GM21737 (cell line): Measurements from ENCODE around the gene SSX2IP.
A peak's percentile ranks its signal among the peaks of the same experiment; 100 is the strongest.

ENCODE experiments used
- ATAC-seq: cut with Tn5 transposase; IDR thresholded peaks from one replicate; pipeline ENCODE4 v1.9.1; 2021; ENCODE audit warnings: mild to moderate bottlenecking, moderate library complexity; ENCODE audit not compliant: unreplicated experiment

The SSX2IP gene

GRCh38 chr1:84711121-84711520, 20.9 kb upstream of the SSX2IP start:
- no peak for ATAC-seq

GRCh38 chr1:84709131-84709530, 18.9 kb upstream of the SSX2IP start:
- ATAC-seq: no peak

GRCh38 chr1:84708031-84708430, 17.8 kb upstream of the SSX2IP start:
- ATAC-seq: no peak

- ATAC-seq: no peak
These were observed 15.3 kb upstream of the SSX2IP start for GRCh38 chr1:84705513-84705912.

GRCh38 chr1:84704872-84705417, 14.7 kb upstream of the SSX2IP start:
- no peak for ATAC-seq

GRCh38 chr1:84703431-84703830, 13.2 kb upstream of the SSX2IP start:
- ATAC-seq: no peak

- ATAC-seq: no peak
These were observed 11.9 kb upstream of the SSX2IP start for GRCh38 chr1:84702143-84702542.

- no peak for ATAC-seq
These were observed 11.1 kb upstream of the SSX2IP start for GRCh38 chr1:84701376-84701775.

- peak; percentile 63 for ATAC-seq
These were observed 9.8 kb upstream of the SSX2IP start for GRCh38 chr1:84700070-84700469.

GRCh38 chr1:84698151-84699110, 8.2 kb upstream of the SSX2IP start:
- no peak for ATAC-seq

- no peak for ATAC-seq
These were observed 3.5 kb upstream of the SSX2IP start for GRCh38 chr1:84693785-84694184.

- no peak for ATAC-seq
These were observed 2.7 kb upstream of the SSX2IP start for GRCh38 chr1:84693005-84693404.

GRCh38 chr1:84692391-84692790, 2.1 kb upstream of the SSX2IP start:
- no peak for ATAC-seq

- ATAC-seq: no peak
These were observed 992 bp upstream of the SSX2IP start for GRCh38 chr1:84691122-84691783.

- peak; percentile 18 for ATAC-seq
These were observed 506 bp downstream of the SSX2IP start for GRCh38 chr1:84689514-84690396.

GRCh38 chr1:84688463-84689061, 1.7 kb downstream of the SSX2IP start:
- ATAC-seq: no peak

- ATAC-seq: no peak
These were observed 2.4 kb downstream of the SSX2IP start for GRCh38 chr1:84687714-84688462.

- no peak for ATAC-seq
These were observed 4.0 kb downstream of the SSX2IP start for GRCh38 chr1:84686223-84686622.

- ATAC-seq: no peak
These were observed 6.8 kb downstream of the SSX2IP start for GRCh38 chr1:84683508-84683907.

- no peak for ATAC-seq
These were observed 8.2 kb downstream of the SSX2IP start for GRCh38 chr1:84682047-84682446.
